GM19452 (cell line): ENCODE data around the gene SUCLG2.

Experiments used
- ATAC-seq: cut with Tn5 transposase; IDR thresholded peaks from one replicate; pipeline ENCODE4 v1.9.1; 2021; ENCODE audit not compliant: unreplicated experiment

Gene SUCLG2

DNA sequence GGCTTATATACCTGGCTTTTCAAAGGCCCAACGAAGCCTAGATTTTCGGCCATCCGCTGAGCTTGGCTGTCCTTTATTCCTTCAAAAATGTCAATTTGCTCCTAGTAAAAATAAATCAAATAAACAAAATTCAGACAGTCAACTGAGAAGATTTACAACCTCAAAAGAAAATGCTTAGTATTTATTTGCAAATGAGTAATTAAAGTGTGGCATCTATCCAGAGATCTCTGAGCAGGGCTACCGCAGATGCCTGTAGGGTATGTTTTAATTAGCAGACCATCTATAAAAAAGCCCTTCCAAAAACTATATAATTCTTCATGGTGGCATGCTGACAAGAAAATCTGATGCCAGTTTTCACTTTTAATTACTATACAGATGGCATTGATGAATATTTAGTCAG, 136.2 kb downstream of the SUCLG2 start:
- no peak for ATAC-seq

DNA sequence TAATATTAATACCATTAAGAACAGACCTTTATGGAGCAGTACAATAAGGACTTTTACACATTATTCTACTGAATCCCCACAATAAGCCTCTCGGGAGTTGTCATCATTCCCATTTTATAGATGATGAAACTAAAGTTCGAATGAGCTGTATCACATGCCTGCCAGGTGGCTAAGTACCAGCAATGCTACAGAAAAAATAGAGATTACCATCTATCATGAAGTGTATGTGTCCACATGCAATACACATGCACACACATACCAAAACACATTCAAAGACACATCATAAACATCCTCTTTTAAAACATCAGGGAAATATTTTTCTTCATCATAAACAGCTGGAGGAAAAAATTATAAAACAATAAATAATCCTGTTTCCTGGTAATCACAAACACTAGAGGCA, 136.6 kb downstream of the SUCLG2 start:
- ATAC-seq: no peak

DNA sequence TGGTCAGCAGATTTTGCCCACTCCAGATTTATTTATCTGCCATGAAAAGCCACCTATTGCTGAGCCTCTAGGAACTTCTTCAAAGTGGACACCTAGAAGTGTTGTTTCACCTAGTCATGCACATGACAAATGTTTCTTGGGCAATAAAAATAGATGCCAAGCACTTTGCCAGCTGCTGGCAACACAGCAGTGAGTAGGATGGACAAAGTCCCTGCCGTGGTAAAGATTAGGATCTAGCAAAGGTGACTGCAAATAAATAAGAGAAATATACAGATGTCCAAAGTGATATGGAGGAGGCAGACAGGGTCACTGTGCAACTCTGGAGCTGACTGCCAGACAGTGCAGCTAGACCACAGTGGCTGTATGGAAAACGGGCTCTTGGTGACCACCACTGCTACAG, 137.9 kb downstream of the SUCLG2 start:
- no peak for ATAC-seq

- no peak for ATAC-seq
These were observed 138.6 kb downstream of the SUCLG2 start for GRCh38 chr3:67515778-67516177.

DNA sequence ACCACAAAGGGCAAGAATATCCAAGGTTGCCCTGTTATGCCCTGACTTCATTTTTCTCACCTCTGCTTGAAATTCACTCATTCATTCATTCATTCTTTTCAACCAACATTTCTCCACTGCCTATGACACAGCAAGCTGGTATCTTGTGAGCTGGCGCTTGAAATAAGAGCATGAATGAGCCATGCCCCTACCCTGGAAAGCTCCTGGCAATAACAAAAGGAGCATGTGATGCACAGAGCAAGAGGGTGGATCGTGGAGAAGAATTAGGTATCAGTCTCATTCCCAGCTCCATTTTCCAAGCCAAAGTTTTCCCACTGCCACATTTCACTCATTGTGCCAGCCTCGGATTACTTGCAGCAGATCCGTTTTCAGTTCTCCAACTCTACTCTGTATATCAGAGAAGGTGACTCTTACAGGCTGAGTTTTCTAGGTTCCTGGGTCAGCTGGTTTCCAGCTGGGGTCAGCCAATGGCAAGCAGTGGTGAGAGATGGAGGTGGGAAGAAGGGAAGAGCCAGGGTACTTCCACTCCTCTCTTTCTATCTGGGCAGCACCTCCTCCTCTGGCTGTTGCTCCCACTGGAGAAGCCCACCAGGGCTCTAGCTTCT, 144.8 kb downstream of the SUCLG2 start:
- ATAC-seq: no peak

DNA sequence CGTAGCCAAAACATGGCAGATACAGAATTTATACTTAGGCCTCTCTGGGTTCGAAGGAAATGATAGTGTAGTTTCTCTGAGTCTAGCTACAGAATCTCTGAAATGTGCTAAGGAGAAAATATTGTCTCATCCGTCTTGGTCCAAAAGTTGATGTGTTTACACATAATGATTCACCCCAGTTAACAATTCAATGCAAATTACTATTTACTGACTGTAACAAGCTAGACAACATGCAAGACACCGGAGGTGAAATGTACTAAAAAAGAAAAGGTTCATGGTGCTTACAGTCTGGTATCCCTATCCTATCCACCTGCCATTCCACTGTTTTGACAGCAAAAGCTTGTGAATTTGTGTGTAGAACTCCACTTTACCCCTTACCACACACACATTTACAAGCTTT, 146.8 kb downstream of the SUCLG2 start:
- no peak for ATAC-seq

- ATAC-seq: no peak
These were observed 153.7 kb downstream of the SUCLG2 start for GRCh38 chr3:67500709-67501108.

- no peak for ATAC-seq
These were observed 156.7 kb downstream of the SUCLG2 start for GRCh38 chr3:67497746-67498145.

DNA sequence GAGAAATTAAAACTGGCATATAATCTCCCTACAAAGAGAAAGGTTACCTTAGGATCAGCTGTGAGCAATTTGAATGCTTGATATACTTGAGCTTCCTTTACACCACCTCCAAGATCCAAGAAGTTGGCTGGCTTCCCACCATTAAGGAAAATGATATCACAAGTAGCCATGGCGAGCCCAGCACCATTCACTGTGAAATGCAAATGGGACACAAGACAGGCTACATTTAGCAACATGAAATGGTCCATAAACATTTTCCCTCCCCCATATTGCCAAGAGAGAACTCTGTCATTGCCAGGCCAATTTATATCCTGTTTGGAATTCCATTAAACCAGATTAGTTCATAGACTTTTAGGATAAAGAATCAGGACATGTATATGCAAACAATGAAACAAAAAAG, 158.7 kb downstream of the SUCLG2 start:
- no peak for ATAC-seq

- no peak for ATAC-seq
These were observed 160.6 kb downstream of the SUCLG2 start for GRCh38 chr3:67493808-67494207.

DNA sequence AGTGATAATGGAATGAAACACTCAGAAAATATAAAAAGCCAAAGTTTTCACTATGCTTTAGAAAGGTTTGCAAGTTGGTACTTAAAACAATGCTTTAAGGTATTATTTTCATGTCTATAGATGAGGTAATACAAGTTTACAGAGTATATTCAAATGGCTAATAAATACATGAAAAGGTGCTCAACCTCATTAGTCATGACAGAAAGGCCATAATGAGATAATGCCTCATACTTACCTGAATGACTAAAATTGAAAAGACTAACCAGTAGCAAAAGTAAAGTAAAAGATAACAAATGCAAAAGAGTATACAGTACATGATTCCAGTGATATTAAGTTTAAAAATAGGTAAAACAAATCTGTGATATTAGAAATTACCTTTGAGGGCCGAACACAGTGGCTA, 163.8 kb downstream of the SUCLG2 start:
- no peak for ATAC-seq

GRCh38 chr3:67489816-67490215, 164.6 kb downstream of the SUCLG2 start:
- ATAC-seq: no peak

DNA sequence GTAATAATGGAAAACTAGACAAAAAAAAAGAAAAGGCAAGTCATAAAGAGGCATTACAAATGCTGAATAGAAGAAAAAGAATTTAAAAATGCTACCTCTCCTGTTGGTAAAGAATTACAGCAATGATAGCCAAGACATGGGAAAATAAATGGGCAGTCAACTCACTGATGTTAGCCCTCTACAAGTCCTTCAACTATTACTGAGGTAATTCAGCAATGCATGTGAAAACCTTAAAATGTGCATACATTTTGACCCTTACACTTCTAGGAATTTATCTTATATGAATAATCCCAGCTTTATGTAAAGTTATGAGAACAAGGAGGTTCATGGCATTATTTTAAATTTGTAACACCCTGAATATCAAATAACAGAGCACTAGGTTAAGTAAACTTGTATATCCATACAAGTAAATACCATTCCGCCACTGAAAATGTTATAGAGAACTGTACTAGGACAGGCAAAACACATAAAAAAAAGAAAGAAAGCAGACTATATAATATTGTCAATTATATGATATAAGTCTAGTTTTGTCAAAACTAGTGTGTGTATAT, 166.8 kb downstream of the SUCLG2 start:
- ATAC-seq: no peak

DNA sequence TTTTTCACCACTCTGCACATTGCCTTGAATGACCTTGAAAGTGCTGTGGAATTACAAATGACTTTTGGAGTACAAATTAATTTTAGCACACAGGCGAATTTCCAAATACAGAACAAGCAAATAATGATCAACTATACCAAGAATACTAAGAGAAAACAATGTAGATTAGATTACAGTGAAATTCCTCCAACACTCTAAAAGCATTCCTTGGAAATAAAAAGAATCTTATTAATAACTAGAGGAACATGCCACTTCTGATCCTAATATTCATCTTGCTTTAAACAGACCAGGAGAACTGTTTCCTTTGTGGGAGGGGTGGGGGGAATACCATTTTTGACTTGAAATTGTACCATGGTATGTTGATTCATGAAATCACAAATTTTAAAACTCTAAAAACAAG, 167.5 kb downstream of the SUCLG2 start:
- no peak for ATAC-seq

- ATAC-seq: no peak
These were observed 170.3 kb downstream of the SUCLG2 start for GRCh38 chr3:67484085-67484484.

- ATAC-seq: no peak
These were observed 173.3 kb downstream of the SUCLG2 start for GRCh38 chr3:67481126-67481525.

DNA sequence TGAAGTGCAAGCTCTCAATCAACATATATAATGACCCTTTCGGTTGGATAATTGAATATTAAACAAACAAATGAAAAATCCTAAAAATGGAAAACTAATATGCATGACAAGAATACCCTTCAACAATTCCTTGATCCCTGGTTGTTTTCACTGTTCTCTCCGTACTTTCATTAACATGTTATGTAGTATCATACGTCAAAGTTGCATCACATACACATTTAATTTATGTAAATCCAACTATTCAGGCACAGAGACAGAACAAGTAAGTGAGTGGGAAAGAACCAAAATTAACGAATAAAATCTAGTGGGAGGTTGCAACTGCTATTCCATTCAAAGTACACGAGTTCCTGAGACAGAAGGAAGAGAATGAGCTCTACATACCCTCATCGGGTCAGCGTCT, 176.0 kb downstream of the SUCLG2 start:
- ATAC-seq: no peak

- no peak for ATAC-seq
These were observed 180.1 kb downstream of the SUCLG2 start for GRCh38 chr3:67474311-67474710.

- ATAC-seq: no peak
These were observed 181.7 kb downstream of the SUCLG2 start for GRCh38 chr3:67472674-67473201.

DNA sequence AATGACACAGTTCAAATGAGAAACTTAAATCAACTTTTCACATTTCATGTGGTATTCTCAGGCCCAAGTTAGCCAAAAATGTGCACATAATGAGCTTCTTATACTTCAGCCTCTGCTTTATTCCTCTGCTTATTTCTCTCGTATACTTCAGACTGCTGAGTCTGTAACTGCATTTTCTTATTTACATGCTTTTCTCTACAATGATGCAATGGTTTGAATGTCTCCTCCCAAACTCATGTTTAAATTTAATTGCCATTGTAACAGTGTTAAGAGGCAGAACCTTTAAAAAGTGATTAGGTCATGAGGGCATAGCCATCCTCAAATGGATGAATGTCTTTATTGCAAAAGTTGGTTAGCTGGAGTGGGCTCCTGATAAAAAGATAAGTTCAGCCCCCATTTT, 184.2 kb downstream of the SUCLG2 start:
- no peak for ATAC-seq

- no peak for ATAC-seq
These were observed 185.9 kb downstream of the SUCLG2 start for GRCh38 chr3:67468511-67468910.

- no peak for ATAC-seq
These were observed 190.8 kb downstream of the SUCLG2 start for GRCh38 chr3:67463656-67464055.

- ATAC-seq: no peak
These were observed 192.2 kb downstream of the SUCLG2 start for GRCh38 chr3:67462187-67462586.
